Medulla oblongata (tissue), 1 donor: ENCODE data around the gene HCN4.
A peak's percentile ranks its signal among the peaks of the same experiment; 100 is the strongest.
"Not testable (repeated sequence)": the region's sequence is repeated elsewhere in the genome, so short reads cannot be mapped to it uniquely, and the experiment has no call there.

Experiments used
- DNase-seq: peaks from one replicate; pipeline ENCODE4 v3.0.0-alpha.2; 2015; ENCODE audit errors: extremely low spot score

The HCN4 gene

GRCh38 chr15:73325191-73325861, 43.4 kb downstream of the HCN4 start:
- no peak for DNase-seq

GRCh38 chr15:73324496-73325170, 44.1 kb downstream of the HCN4 start:
- DNase-seq = no peak

- DNase-seq = no peak
Observed at GRCh38 chr15:73323956-73324355, 44.8 kb downstream of the HCN4 start.

GRCh38 chr15:73323374-73323955, 45.3 kb downstream of the HCN4 start:
- no peak for DNase-seq

- no peak for DNase-seq
Observed at GRCh38 chr15:73322665-73323373, 45.9 kb downstream of the HCN4 start.

- DNase-seq = no peak
Observed at GRCh38 chr15:73321496-73322450, 47.0 kb downstream of the HCN4 start.

GRCh38 chr15:73320619-73321180, 48.1 kb downstream of the HCN4 start:
- no peak for DNase-seq

- no peak for DNase-seq
Observed at GRCh38 chr15:73319460-73320245, 49.1 kb downstream of the HCN4 start.

GRCh38 chr15:73318463-73319351, 50.1 kb downstream of the HCN4 start:
- no peak for DNase-seq

GRCh38 chr15:73317651-73318462, 50.9 kb downstream of the HCN4 start:
- DNase-seq = no peak

GRCh38 chr15:73313861-73314260, 54.9 kb downstream of the HCN4 start:
- DNase-seq = no peak

GRCh38 chr15:73308305-73308704, 60.5 kb downstream of the HCN4 start:
- DNase-seq = no peak

- peak; percentile 57 for DNase-seq
Observed at GRCh38 chr15:73305331-73306211, 63.2 kb downstream of the HCN4 start.

GRCh38 chr15:73303636-73304035, 65.1 kb downstream of the HCN4 start:
- peak; percentile 6 for DNase-seq

- not testable (repeated sequence) for DNase-seq
Observed at GRCh38 chr15:73300286-73300685, 68.5 kb downstream of the HCN4 start.

- DNase-seq = no peak
Observed at GRCh38 chr15:73298522-73299245, 70.1 kb downstream of the HCN4 start.
